Cardiac muscle cell (in vitro differentiated cells and primary cell): ENCODE measurements around the gene RASGRP3. TPM values are rescaled to one million over a fixed set of nuclear protein-coding genes. Genes with fewer than 3 reads are reported as not detected.
A peak's percentile ranks its signal among the peaks of the same experiment; 100 is the strongest.

Experiments used
- DNase-seq, 2 donors: peaks; one replicate each; pipeline versions ENCODE4 v3.0.0 to v3.0.0-alpha.2; 2010 to 2017; ENCODE audit warnings: low read depth in 1 of 2, low spot score in 1 of 2
- H3K27ac ChIP-seq: fragments of 200-600 bp; sonication (generic); 2 replicates; pipeline ENCODE4 v1.5.1; 2016
- H3K27me3 ChIP-seq: fragments of 200-600 bp; sonication (generic); 2 replicates; pipeline ENCODE4 v1.6.0; 2016; ENCODE audit warnings: control low read depth
- H3K36me3 ChIP-seq: fragments of 200-600 bp; sonication (generic); 2 replicates; pipeline ENCODE4 v1.5.1; 2016; ENCODE audit warnings: control low read depth
- H3K4me1 ChIP-seq: fragments of 200-600 bp; sonication (generic); 2 replicates; pipeline ENCODE4 v1.8.1; 2017; ENCODE audit warnings: low read depth, mild to moderate bottlenecking, mixed run types
- H3K4me3 ChIP-seq: fragments of 200-600 bp; sonication (generic); 2 replicates; pipeline ENCODE4 v1.5.1; 2016; ENCODE audit warnings: mild to moderate bottlenecking
- H3K9me3 ChIP-seq: fragments of 200-600 bp; sonication (generic); 2 replicates; pipeline ENCODE4 v1.5.1; 2017; ENCODE audit warnings: low read depth, mild to moderate bottlenecking, control low read depth
- CTCF ChIP-seq: IDR thresholded peaks from 2 replicates; pipeline ENCODE4 v1.5.1; 2012; ENCODE audit warnings: low read depth, mild to moderate bottlenecking, low read length
- polyA plus RNA-seq: library from polyadenylated mRNA; unstranded; fragments of >200 nt; fragmentation: Nextera tagmentation; extraction: Ambion mirVana; gene quantifications from 2 replicates; pipeline ENCODE4 v1.2.1, GENCODE V29; 2016
- total RNA-seq: library from RNA; depleted of rRNA; stranded (reverse); fragments of >200 nt; gene quantifications from 2 replicates; pipeline ENCODE4 v1.2.3, GENCODE V29; 2016

The RASGRP3 gene
- total and polyA plus RNA-seq, 2 experiments from 2014 or later: 19.8 to 21.3 TPM

- Histone ChIP-seq H3K27me3 (no peaks in the 10 kb centered on the region), H3K27ac (no peak overlapping the region), H3K36me3 (peaks cover 3% of the 10 kb centered on the region), H3K4me3 (no peak overlapping the region), H3K9me3 (no peaks in the 10 kb centered on the region), H3K4me1 (peaks cover 14% of the 10 kb centered on the region)
- DNase-seq: no peak
- no peak for TF ChIP-seq CTCF
Measured at GRCh38 chr2:33528441-33528950, 52.0 kb downstream of the RASGRP3 start.

GRCh38 chr2:33529771-33530481 lies 53.5 kb downstream of the RASGRP3 start:
- TF ChIP-seq CTCF: peak; percentile 6
- DNase-seq: peak in 1 of 2 donors; percentile 76
- Histone ChIP-seq H3K4me3 (no peak overlapping the region), H3K27ac (no peak overlapping the region), H3K27me3 (no peaks in the 10 kb centered on the region), H3K4me1 (peaks cover 14% of the 10 kb centered on the region), H3K36me3 (peaks cover 3% of the 10 kb centered on the region), H3K9me3 (no peaks in the 10 kb centered on the region)

- Histone ChIP-seq H3K27ac (no peak overlapping the region), H3K9me3 (no peaks in the 10 kb centered on the region)
Measured at GRCh38 chr2:33530690-33531548, 54.5 kb downstream of the RASGRP3 start.

GRCh38 chr2:33531549-33532059 lies 55.2 kb downstream of the RASGRP3 start:
- H3K4me3 ChIP-seq: no peak overlapping the region
- no peak for DNase-seq
- H3K9me3 ChIP-seq: no peaks in the 10 kb centered on the region
- H3K27me3 ChIP-seq: no peaks in the 10 kb centered on the region
- H3K27ac ChIP-seq: no peak overlapping the region
- peaks cover 25% of the 10 kb centered on the region for H3K4me1 ChIP-seq
- TF ChIP-seq CTCF: no peak
- H3K36me3 ChIP-seq: peaks cover 3% of the 10 kb centered on the region

More at GRCh38 chr2:33530690-33531548, 54.5 kb downstream of the RASGRP3 start:
- peaks cover 3% of the 10 kb centered on the region for H3K36me3 ChIP-seq
- DNase-seq: no peak
- H3K4me3 ChIP-seq: no peak overlapping the region
- H3K4me1 ChIP-seq: peaks cover 24% of the 10 kb centered on the region
- H3K27me3 ChIP-seq: no peaks in the 10 kb centered on the region
- TF ChIP-seq CTCF: no peak

GRCh38 chr2:33532146-33532545 lies 55.7 kb downstream of the RASGRP3 start:
- Histone ChIP-seq H3K9me3 (no peaks in the 10 kb centered on the region), H3K27ac (peak overlapping the region; percentile 18), H3K36me3 (peaks cover 3% of the 10 kb centered on the region), H3K27me3 (no peaks in the 10 kb centered on the region), H3K4me1 (peaks cover 25% of the 10 kb centered on the region), H3K4me3 (no peak overlapping the region)
- no peak for DNase-seq
- TF ChIP-seq CTCF: no peak
